NCI-H146 (cell line): ENCODE measurements around the gene DNPH1.

Experiments
- DNase-seq: peaks from one replicate; lab custom pipeline; 2025; lab: John Stamatoyannopoulos, UW

The DNPH1 gene, protein sequence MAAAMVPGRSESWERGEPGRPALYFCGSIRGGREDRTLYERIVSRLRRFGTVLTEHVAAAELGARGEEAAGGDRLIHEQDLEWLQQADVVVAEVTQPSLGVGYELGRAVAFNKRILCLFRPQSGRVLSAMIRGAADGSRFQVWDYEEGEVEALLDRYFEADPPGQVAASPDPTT

DNA sequence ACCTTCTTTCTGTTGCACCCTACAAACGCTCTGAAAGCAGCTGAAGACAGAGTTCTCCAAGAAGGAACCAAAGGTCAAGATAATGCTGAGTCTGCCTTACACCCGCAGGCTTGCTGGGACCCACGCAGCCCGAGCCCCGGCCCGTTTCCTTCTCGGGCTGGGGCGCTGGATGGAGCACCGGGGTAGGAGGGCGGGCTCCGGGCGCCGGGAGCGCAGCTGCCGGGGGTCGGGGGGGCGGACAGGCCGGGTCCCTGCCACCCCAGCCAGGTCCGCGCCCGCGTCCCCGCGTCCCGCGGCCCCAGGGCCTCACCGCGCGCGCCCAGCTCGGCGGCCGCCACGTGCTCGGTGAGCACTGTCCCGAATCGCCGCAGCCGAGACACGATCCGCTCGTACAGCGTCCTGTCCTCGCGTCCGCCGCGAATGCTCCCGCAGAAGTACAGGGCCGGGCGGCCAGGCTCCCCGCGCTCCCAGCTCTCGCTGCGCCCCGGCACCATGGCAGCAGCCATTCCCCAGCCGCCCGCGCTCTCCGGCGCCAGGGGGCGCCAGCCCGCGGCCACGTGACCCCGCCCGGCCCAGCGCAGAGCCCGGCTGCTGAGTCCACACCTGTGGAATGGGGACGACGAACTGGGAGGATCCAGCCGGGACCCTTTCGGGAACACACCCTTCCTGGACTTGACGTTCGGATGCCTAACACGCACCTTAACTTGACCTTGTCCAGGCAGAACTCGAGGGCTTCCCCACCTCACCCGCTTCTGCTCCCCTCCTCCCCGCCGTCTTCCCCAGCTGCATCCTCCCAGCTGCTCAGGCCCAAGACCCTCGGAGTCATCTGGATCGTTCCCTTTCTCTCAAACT is at the start of gene DNPH1:
Gene DNPH1 (minus strand): TSS at position 531 of the 852 bp plus-strand sequence. CDS start 25 bp downstream, at position 506.
- DNase-seq = peak; percentile 85

DNA sequence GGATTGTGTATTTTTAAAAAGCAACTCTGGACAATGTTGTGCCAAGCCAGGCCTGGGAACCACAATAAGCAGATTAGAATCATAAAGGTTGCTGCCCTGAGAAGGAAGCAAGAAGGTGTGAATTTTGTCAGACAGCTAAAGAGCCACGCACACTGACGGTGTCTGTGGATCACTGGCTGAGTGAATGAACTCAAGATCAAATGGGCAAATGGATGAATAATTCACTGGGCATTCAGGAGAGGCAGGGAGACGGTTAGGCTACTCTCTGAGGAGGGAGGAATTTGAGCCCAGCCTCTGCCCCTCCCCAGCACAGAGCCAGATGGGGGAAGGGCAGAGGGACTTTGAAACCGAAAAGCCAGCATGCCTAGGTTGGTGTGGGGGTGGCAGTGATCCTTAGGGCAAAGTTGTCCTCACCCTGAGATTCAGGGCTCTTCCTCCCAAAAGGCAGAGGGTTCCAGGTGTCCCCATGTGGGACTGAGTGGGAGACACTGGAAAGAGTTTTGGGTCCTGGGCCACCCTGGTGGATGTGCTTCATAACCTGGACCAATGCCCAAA is 49.3 kb upstream of the DNPH1 start:
- no peak for DNase-seq

DNA sequence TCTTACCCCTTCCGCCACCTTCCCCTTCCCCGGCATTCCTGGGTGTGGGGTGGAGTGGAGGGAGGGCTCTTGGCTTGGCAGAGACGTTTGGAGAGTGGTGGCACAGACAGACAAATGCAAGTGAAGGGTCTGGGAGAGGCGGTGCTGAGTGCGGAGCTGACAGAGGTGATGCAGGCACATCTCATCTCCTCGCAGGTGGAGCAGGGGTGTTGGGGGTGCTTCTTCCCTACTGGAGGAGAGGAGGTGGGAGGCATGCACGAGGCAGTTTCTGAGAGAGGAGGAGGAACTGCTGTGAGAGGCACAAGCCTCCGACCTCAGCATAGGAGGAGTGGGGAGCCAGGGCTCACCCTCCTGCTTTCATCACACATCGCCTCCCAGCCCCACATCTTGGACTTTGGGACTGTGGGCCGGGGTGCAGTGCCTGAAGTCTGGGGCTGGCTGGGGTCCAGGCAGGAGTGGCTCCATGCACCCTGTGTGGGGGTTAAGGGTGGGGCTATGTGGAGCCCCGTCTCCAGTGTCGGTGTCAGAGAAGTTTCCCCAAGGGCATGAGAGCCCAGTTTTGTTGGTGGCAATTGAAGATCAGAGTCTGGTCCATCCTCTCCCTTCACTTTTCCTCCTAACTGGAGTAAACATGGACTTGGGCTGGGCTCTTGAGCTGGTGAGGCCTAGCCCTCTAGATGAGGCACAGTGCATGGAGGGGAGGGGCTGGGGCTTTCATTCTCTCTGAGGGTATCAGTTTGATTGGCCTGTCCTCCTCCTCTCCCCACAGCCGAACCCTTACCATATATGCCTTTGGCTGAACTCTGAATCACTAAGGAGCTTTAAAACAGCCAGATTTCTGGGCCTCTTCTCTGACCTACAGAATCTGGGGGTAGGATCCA is 48.6 kb upstream of the DNPH1 start:
- no peak for DNase-seq

DNA sequence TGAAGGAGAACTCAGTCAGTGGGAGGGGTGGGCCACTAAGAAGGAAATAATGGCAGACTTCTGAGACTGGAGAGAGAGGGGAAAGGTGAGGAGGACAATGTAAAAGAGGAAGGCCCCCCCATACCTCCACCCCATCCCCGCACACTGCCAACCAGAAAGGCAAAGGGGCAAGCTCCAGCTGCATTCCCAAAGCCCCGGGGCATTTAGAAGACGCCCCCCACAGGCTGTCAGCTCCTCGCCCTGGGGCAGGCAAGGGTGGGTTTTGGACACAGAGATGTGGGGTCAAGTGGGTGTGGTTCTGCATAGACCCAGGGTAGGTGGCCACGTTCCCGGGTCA is 48.0 kb upstream of the DNPH1 start:
- no peak for DNase-seq

DNA sequence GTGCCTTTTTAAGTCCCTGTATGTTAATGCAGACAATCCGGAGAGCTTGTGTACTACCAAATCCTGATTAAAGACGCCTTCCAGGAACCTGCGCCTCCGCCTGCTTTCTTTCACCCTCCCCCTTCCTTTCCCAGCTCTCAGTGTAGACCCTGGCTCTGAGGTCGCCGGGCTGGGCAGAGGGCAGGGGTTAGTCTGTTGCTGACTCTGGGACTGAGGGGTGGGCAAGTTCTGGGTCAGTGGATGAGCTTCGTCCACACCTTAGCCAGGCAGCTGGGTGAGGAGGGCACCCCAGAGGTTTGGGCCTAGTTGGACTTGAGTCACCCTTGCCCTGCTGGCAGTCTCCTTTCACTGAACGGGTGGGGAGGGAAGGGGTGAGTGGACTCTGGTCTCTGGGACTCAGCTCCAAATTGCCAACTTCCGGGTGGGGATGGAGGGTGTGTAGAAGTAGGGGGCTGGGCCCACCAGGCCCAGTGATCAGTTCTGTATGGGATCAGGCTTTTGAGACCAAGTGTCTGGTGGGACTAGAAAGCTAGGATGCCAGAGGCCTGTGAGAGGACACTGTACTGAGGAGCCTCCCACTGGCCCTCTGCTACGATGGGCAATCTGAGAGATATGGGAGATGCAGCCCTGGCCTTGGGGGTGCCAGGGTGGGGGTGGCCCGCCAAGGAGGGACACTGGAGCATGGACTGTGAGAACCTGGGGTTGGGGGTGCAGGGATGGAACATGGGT is 47.5 kb upstream of the DNPH1 start:
- DNase-seq = no peak

DNA sequence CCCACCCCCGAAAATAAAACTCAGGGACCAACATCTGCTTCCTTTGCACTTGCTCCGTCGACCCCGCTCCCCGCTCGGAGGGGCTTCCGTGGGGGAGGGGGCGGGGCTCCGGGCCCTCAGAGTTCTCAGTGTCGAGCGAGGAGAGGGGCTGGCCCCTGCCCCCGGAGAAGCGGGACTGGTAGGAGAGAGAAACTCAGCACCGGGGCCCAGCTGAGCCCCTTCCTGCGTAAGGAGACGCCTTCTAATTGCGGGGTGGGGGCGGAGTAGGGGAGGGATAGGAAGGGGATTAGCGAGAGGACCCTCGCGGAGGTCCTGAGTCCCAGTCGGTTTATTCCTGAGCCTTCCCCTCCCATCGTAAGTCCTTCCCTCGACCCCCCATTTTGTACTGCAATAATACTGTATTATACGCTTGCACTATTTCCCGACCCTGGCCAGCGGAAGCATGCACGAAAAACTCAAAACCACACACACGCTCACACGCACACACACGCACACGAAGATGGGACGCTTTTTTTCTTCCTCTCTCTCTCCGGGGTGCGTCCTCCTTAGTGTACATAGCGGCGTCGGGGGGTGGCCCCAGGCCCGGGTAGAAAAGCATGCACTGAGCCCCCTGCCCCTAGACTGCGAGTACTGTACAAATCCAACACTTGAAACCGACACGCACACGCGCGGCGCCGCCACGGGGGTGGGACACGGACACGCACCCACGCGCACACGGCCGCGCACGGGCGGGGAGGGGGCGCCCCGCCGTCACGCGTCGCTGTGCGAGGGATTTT is 46.7 kb upstream of the DNPH1 start:
- DNase-seq = no peak

DNA sequence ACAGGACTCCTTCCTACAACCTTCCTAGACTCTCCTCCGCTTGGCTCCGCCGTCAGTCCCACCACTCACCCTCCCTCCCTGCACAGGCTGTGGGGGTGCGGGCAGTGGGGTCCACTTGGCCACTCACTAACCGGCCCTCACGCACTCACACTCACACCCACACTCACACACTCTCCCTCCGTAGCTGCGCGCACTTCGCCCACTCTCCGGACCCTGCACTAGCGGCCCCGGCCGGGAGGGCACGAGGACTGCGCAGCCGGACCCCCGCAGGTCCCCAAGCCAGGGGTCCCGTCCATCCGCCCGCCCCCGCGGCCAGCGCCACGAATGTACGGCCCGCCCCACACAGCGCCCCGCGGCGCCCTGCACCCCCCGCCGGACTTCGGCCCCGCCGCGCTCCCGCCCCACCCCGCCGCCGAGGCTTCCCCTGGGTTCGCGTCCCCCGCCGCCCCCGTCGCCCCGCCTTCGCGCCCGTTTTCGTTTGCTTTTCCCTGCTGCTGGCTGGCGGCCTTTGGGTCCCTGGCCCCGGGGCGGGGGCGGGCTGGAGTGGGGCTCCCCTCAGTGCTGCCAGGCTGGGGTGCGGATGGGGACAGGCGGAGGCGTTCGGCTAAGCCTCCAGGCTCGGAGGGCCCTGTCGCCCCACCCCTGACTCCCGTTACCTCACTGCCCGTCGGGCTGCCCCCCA is 45.8 kb upstream of the DNPH1 start:
- peak; percentile 55 for DNase-seq

DNA sequence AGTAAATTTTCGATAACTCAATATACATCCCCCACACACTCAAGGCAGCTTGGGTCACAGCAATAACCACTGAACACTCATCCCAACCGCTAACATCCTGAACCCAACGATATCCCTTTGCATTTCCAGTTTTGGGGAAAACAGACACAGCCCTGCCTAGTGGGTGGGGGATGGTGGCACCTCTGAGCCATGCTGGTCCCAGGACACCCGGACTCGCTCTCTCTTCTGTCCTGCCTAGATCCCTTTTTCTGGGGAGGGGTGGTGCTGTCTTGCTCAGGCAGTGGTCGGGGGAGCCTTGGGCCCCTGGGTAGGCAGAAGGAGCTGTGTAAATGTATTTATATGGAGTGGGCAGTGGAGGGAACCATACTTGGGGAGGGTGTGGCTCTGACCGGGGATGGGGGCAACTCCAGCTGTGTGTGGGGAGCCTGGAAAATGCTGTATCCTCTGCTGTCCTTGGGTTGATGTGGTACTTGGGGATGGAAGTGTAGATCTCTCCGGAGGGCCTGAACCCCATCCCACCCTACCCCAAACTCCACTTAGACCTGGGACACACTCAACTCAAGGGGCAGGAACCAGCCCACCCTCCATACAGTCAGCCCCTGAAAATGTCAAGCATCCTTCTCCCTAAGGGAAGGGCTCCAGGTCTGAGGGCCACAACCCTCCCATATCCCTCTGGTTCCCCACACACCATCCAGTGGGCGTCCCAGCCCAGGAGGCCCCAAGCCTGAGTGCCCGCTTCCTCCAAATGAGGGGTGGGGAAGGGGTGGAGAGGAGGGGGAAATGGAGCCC is 45.0 kb upstream of the DNPH1 start:
- DNase-seq = no peak

DNA sequence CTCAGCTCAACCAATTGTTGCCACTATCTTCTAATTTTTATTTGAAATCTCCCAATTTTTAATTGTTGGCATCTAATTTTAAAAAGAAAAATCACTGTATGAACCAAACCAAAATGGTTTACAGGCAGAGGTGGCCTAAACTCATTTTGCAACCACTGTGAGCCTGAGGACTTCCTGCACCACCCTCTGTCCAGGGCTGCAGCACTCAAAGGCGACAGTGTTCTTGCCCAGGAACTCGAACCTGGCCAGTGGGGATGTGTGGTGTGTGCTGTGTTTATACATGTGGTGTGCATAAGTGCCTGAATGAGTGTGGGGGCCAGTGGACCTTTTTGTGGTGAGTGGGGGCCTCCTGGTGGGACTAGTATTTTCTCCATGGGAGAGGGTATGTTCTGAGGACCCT is 44.4 kb upstream of the DNPH1 start:
- DNase-seq = no peak

DNA sequence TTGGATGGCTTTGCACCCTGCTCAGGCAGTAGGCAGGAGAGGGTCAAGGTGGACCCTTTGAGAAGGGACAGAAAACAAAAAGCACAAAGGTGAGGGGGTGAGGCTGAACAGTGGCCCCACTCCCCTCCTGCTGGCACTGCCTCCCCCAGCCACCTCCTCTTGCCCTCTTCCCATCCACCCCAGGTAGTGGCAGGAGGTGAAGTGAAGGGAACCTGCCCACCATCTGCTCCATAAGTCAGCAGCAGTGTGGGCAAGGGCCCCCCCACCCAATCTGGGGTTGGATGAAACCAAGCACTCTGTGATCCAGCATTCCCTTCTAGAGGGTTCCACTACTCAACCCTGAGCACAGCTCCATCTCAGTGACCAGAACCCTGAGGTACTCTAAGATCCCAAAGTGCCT is 42.7 kb upstream of the DNPH1 start:
- no peak for DNase-seq

DNA sequence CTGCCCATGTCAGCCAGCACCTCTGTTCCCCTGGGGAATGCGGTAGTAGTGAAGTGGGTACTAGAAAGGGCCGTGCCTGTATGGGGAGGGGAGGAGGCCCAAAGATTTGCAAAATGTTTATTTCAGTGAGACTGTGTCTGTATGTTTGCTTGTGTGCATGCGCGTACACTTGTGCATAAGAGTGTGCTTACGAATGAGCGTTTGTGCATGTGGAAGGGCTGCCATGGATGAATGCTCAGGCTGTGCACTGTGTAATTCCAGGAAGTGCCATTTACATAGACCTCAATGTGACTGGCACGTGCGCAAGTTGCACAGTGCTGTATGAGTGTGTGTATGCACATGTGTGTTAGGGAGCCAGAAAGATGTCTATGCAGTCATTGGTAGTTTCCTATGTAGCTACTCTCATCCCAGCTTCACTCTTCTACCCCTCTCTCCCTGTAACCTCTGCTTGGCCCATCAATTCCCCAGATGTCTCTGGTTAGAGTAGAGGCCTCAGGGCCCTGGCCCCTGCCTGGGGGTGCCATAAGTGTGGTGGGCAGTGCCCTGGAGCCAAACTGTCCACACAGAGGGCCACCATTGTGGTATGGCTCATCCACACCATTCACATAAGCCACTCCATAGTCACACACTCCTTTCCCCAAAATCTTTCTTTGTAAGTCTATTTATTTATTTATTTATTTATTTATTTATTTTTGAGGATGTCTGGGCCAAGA is 42.0 kb upstream of the DNPH1 start:
- DNase-seq = no peak

DNA sequence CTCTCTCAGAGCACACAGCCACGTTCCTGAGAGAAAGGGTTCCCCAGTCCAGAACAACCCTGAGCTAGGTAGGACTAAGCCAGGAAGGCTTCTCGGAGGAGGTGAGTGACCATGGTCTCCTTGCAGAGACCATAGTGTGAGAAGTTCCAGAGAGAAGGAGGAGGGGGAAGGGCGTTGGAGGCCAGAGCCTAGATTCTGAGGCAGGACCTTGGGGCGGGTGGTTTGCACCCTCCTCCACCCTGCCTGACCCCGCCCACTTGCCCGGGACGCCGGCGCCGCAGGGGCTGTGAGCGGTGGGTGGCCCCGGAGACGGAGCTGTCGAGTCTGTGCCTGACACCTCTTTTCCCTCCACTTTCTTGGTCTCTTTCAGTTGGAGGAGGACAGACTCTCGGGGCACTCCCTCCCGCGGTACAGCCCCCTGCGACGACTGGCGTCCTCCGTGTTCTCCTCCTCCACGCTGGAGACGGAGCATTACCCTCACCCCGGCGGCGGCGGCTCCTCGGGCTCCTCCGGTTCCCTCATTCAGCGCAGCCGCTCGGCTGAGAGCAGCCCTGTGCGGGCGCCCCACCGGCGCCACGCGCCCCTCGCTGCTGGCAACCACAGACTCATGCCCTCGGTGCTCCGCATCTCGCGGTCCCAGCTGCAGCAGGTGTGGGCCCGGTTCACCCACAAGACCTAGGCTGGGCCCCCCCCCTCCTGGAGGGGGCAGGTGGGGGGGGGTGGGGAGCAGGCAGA is 40.2 kb upstream of the DNPH1 start:
- no peak for DNase-seq

DNA sequence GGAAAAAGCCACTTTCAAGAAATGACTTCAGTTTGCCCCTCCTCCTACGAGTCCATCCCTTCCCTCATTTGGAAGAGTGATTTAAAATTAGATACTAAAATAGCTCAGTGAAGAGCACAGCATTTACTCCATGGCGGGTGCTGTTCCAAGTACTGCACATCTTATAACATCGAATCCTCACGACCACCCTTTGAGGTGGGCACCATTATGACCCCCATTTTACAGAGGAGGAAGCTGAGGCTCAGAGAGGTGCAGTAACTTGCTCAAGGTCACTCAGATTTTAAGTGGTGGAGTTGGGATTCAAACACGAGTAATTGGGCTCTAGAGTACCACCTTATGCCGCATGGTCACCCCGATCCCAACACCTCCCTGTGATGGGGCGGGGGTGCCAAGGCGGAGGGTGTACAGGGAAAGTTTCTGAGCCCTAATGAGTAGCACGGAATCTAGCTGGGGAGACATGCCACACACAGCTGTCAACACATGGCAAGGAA is 39.5 kb upstream of the DNPH1 start:
- no peak for DNase-seq

DNA sequence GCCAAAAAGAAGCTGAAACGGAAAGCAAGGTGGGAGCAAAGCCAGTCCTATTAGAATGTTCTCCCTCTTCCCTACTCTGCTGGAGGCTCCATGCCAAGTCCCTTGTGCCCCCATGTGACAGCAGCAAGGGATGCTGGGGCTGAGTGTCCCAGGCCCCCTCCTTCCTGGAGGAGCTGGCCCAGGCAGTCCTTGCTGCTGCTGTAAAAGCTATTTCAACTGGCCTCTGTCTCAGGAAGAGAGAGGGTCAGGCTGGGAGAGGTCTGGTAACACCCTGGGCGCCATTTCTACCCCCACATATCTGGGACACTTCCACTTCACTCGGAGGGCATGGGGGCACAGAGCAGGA is 39.0 kb upstream of the DNPH1 start:
- DNase-seq = no peak

DNA sequence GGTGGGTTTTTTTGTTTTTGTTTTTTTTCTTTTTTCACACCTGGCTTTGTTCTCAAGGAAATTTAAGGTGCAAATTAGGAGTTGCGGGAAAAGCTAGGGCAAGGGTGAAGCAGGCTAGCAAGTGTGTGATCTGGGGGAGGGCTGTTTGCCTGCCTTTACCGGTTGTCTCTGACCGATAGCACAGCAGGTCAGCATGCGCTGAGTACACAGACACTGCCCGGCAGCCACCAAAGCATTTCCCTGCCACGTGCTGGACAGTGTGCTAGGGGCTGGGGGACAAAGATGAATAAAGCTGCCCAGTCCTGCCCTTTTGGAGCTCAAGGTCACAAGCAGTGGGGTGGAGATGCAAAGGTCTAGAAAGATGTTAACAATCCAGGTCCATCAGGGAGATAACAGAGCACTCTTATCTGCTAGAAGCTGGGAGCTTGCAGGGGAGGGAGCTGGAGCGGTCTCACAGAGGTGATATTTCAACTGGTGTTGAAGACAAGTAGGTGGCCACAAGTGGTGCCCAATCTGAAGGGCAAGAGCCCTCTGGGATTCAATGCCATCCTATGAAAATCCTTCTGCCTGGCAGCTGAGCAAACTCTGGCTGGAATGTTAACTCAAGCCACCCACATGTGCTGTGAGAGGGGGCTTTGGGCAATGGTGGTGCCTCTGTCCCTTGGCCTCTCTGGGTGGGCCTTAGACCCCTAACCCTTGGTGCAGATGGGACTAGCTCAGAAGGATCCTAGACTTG is 38.5 kb upstream of the DNPH1 start:
- DNase-seq = peak; percentile 79

DNA sequence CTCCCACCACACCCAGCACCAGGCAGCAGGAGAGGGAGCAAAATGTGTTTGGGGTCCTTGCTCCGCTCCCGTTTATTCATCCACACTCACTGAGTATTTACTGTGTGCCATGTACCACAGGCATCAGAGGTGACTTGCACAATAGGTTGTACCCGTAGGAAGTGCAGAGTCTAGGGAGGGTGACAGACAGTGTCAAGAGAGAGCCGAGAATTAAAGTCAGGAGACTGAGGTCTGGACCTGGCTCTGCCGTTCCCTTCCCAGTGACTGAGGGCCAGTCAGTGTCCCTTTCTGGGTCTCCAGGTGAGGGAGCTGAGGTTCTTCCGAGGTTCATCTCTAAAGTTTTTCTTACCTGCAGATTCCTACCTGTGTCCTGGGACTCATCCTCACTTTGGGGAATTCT is 36.3 kb upstream of the DNPH1 start:
- DNase-seq = no peak

DNA sequence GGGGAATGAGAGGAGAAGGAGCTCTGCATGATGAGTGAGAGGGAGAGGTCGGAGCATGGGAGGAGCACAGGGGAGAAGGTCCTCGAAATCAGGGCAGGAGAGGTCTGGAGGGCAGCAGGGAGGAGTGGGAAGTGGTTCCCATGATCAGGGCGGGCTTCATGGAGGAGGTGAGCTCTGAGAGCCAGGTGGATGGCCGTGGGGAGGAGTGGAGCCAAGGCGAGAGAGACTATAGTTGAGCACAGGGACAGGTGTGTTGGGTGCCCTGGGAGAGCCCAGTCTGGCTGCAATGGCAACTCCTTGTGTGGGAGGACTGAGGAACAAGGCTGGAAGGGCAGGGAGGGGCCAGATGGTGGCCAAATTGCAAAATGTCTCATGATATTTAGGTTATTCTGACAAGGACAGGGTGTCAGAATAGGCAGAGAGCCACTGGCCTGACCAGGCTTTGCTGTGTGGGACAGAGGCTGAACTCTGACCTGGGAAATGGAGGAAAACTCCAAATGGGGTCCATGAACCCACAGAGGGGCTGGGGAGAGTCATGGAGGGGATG is 35.4 kb upstream of the DNPH1 start:
- DNase-seq = no peak
